Adrenal gland (tissue), 5 donors: Measurements from ENCODE around the gene CPXM1.

Experiments used
- CTCF ChIP-seq, 6 experiments: fragments of 450-650 bp in 4 of 6; fragments of 200-600 bp in 2 of 6; sonication (generic) in 1 of 6; IDR thresholded peaks; 1 replicate in 5 of 6; 2 replicates in 1 of 6; pipeline versions ENCODE4 v1.5.1 to v1.8.0; 2016 to 2021; ENCODE audit warnings: antibody characterized with exemption in 6 of 6, mild to moderate bottlenecking in 2 of 6, moderate library complexity in 1 of 6
- POLR2A ChIP-seq, 2 donors: fragments of 450-650 bp; IDR thresholded peaks; one replicate each; pipeline ENCODE4 v1.6.1; 2017; ENCODE audit warnings: antibody characterized with exemption in 2 of 2, mild to moderate bottlenecking in 2 of 2, moderate library complexity in 1 of 2
- donor health status: DM: no; HTN: no; CAD: no.

- TF ChIP-seq CTCF (IDR thresholded peaks at IDR 0.05) (no peak), POLR2A (IDR thresholded peaks at IDR 0.05) (no peak)
Measured at GRCh38 chr20:2754424-2754823, 46.0 kb downstream of the CPXM1 start.
